ENCODE data around the gene CROCC. TPM values are rescaled to one million over a fixed set of nuclear protein-coding genes. Genes with fewer than 3 reads are reported as not detected.
A peak's percentile ranks its signal among the peaks of the same experiment; 100 is the strongest.

Gene CROCC
- total and polyA plus RNA-seq, 9 of the 15 experiments (the other 6 are each of a cell fraction or from before 2014, with no cell fraction given) = 0.17 to 15.4 (median 7.6) TPM

GRCh38 chr1:16960560-16961296 lies 39.0 kb downstream of the CROCC start (continued):
- TF ChIP-seq MLLT1 (IDR thresholded peaks at IDR 0.05) (0 out of 4 replicates have a peak, but pooled peaks of 1 of the 2 experiments have one; percentile 18), HMG20A (CRISPR knock-in tag; conservative IDR thresholded peaks at IDR 0.05) (no peak), XRCC4 (IDR thresholded peaks at IDR 0.05; ENCODE audit: extremely low read depth, insufficient read depth, insufficient read length) (no peak), ATF3 (IDR thresholded peaks at IDR 0.05) (no peak), ATF3 (CRISPR knock-in tag; conservative IDR thresholded peaks at IDR 0.05) (no peak), POLR2AphosphoS2 (IDR thresholded peaks at IDR 0.05; ENCODE audit: low read length) (no peak), CBFA2T2 (conservative IDR thresholded peaks at IDR 0.05) (no peak), ARID3A (IDR thresholded peaks at IDR 0.05; ENCODE audit: borderline replicate concordance, low read depth, low read length) (no peak), ZBTB2 (IDR thresholded peaks at IDR 0.05) (no peak), SOX6 (IDR thresholded peaks at IDR 0.05) (no peak), ELF2 (CRISPR knock-in tag; IDR thresholded peaks at IDR 0.05) (no peak), ZNF124 (CRISPR knock-in tag; IDR thresholded peaks at IDR 0.05) (no peak), PTRF (tag; IDR thresholded peaks at IDR 0.05) (no peak), GTF3C2 (IDR thresholded peaks at IDR 0.05; ENCODE audit: borderline replicate concordance, extremely low read depth, insufficient read length) (no peak), PHB (CRISPR knock-in tag; IDR thresholded peaks at IDR 0.05) (no peak), NKRF (IDR thresholded peaks at IDR 0.05; ENCODE audit: borderline replicate concordance) (no peak)
